Mesodermal cell (in vitro differentiated cells): ENCODE data around the gene PEBP1.

Experiments used
- H3K27ac ChIP-seq: 2 replicates; pipeline ENCODE4 v1.7.0; 2013; ENCODE audit warnings: mild to moderate bottlenecking, low read depth, low read length, moderate library complexity; ENCODE audit not compliant: severe bottlenecking
- H3K36me3 ChIP-seq: 2 replicates; pipeline ENCODE4 v1.7.1; 2013; ENCODE audit warnings: mild to moderate bottlenecking, low read length, moderate library complexity; ENCODE audit not compliant: control insufficient read depth, insufficient read depth
- H3K4me1 ChIP-seq: one replicate; pipeline ENCODE4 v1.7.1; 2013; ENCODE audit warnings: mild to moderate bottlenecking, low read length; ENCODE audit not compliant: insufficient read depth, control insufficient read depth, poor library complexity, severe bottlenecking
- H3K4me3 ChIP-seq: 2 replicates; pipeline ENCODE4 v1.7.0; 2013; ENCODE audit warnings: low read length, control low read depth, mild to moderate bottlenecking; ENCODE audit not compliant: insufficient read depth, poor library complexity, severe bottlenecking; ENCODE audit errors: extremely low read depth
- H3K9me3 ChIP-seq: 2 replicates; pipeline ENCODE4 v1.7.1; 2013; ENCODE audit warnings: mild to moderate bottlenecking, low read length, moderate library complexity; ENCODE audit not compliant: control insufficient read depth
- WGBS, 2 experiments: methylation state at CpG; one replicate each; pipeline ENCODE4 v1.1.5; 2013; ENCODE audit warnings: missing lambda C conversion rate in 2 of 2; ENCODE audit not compliant: insufficient coverage in 2 of 2; 5-methylcytosine and 5-hydroxymethylcytosine counted together

Gene PEBP1

GRCh38 chr12:118193958-118194357 lies 58.0 kb downstream of the PEBP1 start:
- Histone ChIP-seq H3K9me3 (no peaks in the 10 kb centered on the region), H3K27ac (no peak overlapping the region), H3K4me1 (peaks cover 6% of the 10 kb centered on the region), H3K36me3 (no peaks in the 10 kb centered on the region), H3K4me3 (no peak overlapping the region)
- WGBS, 2 experiments, result 93 to 100% methylated on average over 1 to 3 of the region's 6 CpGs
